Loucy (cell line): Measurements from ENCODE around the gene MAN1C1.

ENCODE experiments used
- H2AFZ ChIP-seq: fragments of 200-600 bp; sonication (generic); 2 replicates; pipeline ENCODE4 v1.6.0; 2016; ENCODE audit warnings: antibody characterized with exemption, mild to moderate bottlenecking, low read length, moderate library complexity
- H3F3A ChIP-seq: fragments of 200-600 bp; 2 replicates; pipeline ENCODE4 v1.6.0; 2016; ENCODE audit warnings: antibody characterized with exemption, low read depth, mild to moderate bottlenecking
- H3K27me3 ChIP-seq: fragments of 200-600 bp; sonication (generic); 2 replicates; pipeline ENCODE4 v1.6.1; 2014; ENCODE audit warnings: low read length, mild to moderate bottlenecking; ENCODE audit not compliant: insufficient read depth, poor library complexity, severe bottlenecking
- H3K36me3 ChIP-seq: fragments of 200-600 bp; sonication (generic); 2 replicates; pipeline ENCODE4 v1.6.1; 2016; ENCODE audit warnings: low read length; ENCODE audit not compliant: insufficient read depth
- H3K4me1 ChIP-seq: fragments of 200-600 bp; sonication (generic); 2 replicates; pipeline ENCODE4 v1.5.1; 2014; ENCODE audit warnings: low read length, mild to moderate bottlenecking; ENCODE audit not compliant: insufficient read depth, poor library complexity, severe bottlenecking
- H3K4me2 ChIP-seq: fragments of 200-600 bp; sonication (generic); 2 replicates; pipeline ENCODE4 v1.6.0; 2014; ENCODE audit warnings: antibody characterized with exemption, low read length, low read depth, mild to moderate bottlenecking; ENCODE audit not compliant: poor library complexity, severe bottlenecking
- H3K4me3 ChIP-seq: fragments of 200-600 bp; sonication (generic); 2 replicates; pipeline ENCODE4 v1.5.1; 2014; ENCODE audit warnings: low read length, mild to moderate bottlenecking, mixed read lengths; ENCODE audit not compliant: poor library complexity, severe bottlenecking
- H3K79me2 ChIP-seq: fragments of 200-600 bp; sonication (generic); 2 replicates; pipeline ENCODE4 v1.6.1; 2014; ENCODE audit warnings: low read length; ENCODE audit not compliant: insufficient read depth
- H3K9ac ChIP-seq: fragments of 200-600 bp; sonication (generic); 2 replicates; pipeline ENCODE4 v1.6.0; 2014; ENCODE audit warnings: mild to moderate bottlenecking, low read depth, low read length, moderate library complexity; ENCODE audit not compliant: poor library complexity, severe bottlenecking
- H3K9me2 ChIP-seq: fragments of 200-600 bp; sonication (generic); replicated peaks from 2 replicates; pipeline ENCODE4 v1.6.1; 2016; ENCODE audit warnings: low read depth, low read length, mixed read lengths
- H3K9me3 ChIP-seq: fragments of 200-600 bp; sonication (generic); 2 replicates; pipeline ENCODE4 v1.6.1; 2014; ENCODE audit warnings: mild to moderate bottlenecking, antibody characterized with exemption, low read length, low read depth; ENCODE audit not compliant: insufficient read depth
- H4K20me1 ChIP-seq: fragments of 200-600 bp; sonication (generic); 2 replicates; pipeline ENCODE4 v1.6.0; 2014; ENCODE audit warnings: antibody characterized with exemption, low read length, mild to moderate bottlenecking; ENCODE audit not compliant: insufficient read depth, poor library complexity, severe bottlenecking
- CTCF ChIP-seq: fragments of 200-600 bp; sonication (generic); conservative IDR thresholded peaks from 2 replicates; pipeline ENCODE4 v1.5.1; 2014; ENCODE audit warnings: mild to moderate bottlenecking, antibody characterized with exemption, low read length
- EZH2phosphoT487 ChIP-seq: fragments of 200-600 bp; IDR thresholded peaks from 2 replicates; pipeline ENCODE4 v1.6.1; 2018; ENCODE audit warnings: antibody characterized with exemption, mild to moderate bottlenecking, moderate library complexity, borderline replicate concordance

MAN1C1 gene

GRCh38 chr1:25573591-25573930 is 43.0 kb upstream of the MAN1C1 start:
- no peak for TF ChIP-seq CTCF
- no peak for TF ChIP-seq EZH2phosphoT487
- Histone ChIP-seq H3K79me2 (no peaks in the 10 kb centered on the region), H3K9me3 (no peaks in the 10 kb centered on the region), H3K4me2 (no peak overlapping the region), H3K4me1 (no peaks in the 10 kb centered on the region), H3K4me3 (no peak overlapping the region), H4K20me1 (no peaks in the 10 kb centered on the region), H3F3A (no peaks in the 10 kb centered on the region), H2AFZ (no peak overlapping the region), H3K27me3 (no peaks in the 10 kb centered on the region), H3K9me2 (no peaks in the 10 kb centered on the region), H3K9ac (no peak overlapping the region), H3K36me3 (no peaks in the 10 kb centered on the region)

DNA sequence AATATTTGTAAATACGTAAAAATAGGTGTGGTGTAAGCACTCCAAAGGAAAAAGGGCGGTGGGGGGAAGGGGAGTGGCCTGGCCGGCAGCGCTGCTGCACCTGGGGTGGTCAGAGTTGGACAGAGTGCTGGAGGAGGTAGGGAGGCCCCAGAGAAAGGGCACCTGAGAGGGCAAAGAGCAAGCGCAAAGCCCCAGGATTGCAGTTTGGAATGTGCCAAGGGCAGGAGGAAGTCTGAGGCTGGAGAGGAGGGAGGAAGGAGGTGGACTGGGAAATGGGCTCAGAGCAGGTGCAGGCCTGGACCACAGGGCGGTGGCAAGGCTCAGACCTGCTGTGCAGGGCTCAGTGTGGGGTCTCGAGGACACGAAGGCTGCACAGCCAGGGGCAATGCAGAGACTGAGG is 42.6 kb upstream of the MAN1C1 start:
- no peaks in the 10 kb centered on the region for H3K9me3 ChIP-seq
- H3K36me3 ChIP-seq: no peaks in the 10 kb centered on the region
- H3K4me1 ChIP-seq: no peaks in the 10 kb centered on the region
- no peaks in the 10 kb centered on the region for H4K20me1 ChIP-seq
- H3K9me2 ChIP-seq: no peaks in the 10 kb centered on the region
- no peak overlapping the region for H2AFZ ChIP-seq
- H3K27me3 ChIP-seq: no peaks in the 10 kb centered on the region
- no peak overlapping the region for H3K4me3 ChIP-seq
- no peaks in the 10 kb centered on the region for H3F3A ChIP-seq
- no peak overlapping the region for H3K9ac ChIP-seq
- TF ChIP-seq EZH2phosphoT487 (no peak), CTCF (no peak)
- H3K4me2 ChIP-seq: no peak overlapping the region
- no peaks in the 10 kb centered on the region for H3K79me2 ChIP-seq

- H3K4me3 ChIP-seq: no peak overlapping the region
- no peak overlapping the region for H2AFZ ChIP-seq
- no peaks in the 10 kb centered on the region for H3F3A ChIP-seq
- H3K36me3 ChIP-seq: no peaks in the 10 kb centered on the region
- no peaks in the 10 kb centered on the region for H4K20me1 ChIP-seq
- TF ChIP-seq EZH2phosphoT487: no peak
- TF ChIP-seq CTCF: no peak
- H3K9me2 ChIP-seq: no peaks in the 10 kb centered on the region
- no peaks in the 10 kb centered on the region for H3K79me2 ChIP-seq
- no peaks in the 10 kb centered on the region for H3K27me3 ChIP-seq
- no peak overlapping the region for H3K9ac ChIP-seq
- H3K4me2 ChIP-seq: no peak overlapping the region
- H3K4me1 ChIP-seq: no peaks in the 10 kb centered on the region
- no peaks in the 10 kb centered on the region for H3K9me3 ChIP-seq
These were observed 41.4 kb upstream of the MAN1C1 start for GRCh38 chr1:25575191-25575590.
